GM19452 (cell line): ENCODE data around the gene ADAM8.
"Not testable (repeated sequence)": the region's sequence is repeated elsewhere in the genome, so short reads cannot be mapped to it uniquely, and the experiment has no call there.

ENCODE experiments used
- ATAC-seq: cut with Tn5 transposase; IDR thresholded peaks from one replicate; pipeline ENCODE4 v1.9.1; 2021; ENCODE audit not compliant: unreplicated experiment

Gene ADAM8

DNA sequence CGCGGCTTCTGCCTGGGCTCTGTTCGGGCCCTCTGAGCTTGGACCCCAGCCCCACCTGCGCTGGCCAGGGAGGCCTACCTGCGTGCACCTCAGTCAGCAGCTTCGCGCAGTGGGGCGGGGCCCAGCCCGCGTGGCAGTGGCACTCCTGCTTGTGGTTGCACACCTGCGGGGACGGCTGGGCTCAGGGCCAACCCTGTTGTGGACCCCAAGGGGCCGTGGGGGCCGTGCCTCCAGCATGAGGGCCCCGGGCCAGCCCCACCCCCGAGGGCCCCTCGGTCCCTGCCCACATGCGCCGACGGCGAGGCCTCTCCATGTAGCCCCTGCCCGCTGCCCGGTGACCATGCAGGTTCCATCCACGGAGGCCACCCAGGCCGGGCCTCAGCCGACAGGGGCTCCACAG is 7.3 kb downstream of the ADAM8 start:
- ATAC-seq = no peak

DNA sequence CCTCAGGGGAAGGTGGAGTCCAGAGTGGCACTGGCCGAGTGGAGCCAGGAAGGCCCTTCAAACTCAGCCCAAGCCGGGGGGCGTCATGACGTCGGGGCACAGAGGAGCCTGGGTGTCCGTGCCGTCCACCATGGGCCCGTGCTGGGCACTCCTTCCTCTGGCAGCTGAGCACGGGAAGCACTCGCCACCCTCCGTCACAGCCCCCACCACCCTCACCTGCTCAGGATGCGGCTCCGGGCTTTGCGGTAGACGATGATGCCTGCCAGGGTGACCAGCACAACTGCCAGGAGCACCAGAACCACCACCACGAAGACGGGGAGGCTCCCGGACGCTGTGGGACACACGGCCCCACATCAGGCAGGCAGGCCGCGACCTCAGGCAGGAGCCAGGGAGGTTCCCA is 8.1 kb downstream of the ADAM8 start:
- ATAC-seq = no peak

DNA sequence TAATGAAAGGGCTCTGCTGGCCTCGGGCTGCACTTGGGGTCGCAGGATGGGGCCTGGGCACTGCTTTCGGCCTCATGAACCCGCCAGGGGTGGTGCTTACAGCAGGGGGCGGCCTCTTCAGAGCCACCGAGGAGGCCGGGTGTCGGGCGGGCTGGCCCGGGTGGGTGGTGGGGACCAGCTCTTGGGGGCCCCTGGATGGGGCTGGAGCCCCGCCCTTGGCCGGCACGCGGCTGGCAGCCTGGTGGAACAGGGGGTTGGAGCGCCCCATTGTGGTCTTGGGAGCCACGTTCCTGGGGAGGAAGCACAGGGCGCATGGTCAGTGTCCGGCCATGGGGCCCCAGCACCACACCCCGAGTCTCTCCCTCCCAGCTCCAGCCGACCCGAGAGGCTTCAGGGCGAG is 8.8 kb downstream of the ADAM8 start:
- no peak for ATAC-seq

DNA sequence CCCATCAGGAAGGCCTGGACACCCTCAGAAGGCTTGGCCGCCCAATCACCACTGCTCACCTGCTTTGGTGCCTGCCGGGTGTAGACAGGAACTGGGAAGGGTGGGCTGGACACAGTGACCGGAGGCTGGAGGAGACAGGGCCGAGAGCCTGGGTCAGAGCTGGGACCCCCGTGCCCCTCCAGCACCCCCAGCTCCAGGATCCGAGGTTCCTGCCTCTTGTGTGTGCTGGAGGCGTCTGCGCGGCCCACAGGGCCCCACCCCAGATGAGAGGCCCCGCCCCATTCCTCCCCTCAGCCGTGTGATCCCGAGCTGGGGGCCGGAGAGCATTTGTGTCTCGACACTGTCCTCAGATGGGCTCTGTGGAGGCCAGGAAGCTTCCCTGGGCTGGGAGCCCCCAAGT is 9.4 kb downstream of the ADAM8 start:
- ATAC-seq = no peak

DNA sequence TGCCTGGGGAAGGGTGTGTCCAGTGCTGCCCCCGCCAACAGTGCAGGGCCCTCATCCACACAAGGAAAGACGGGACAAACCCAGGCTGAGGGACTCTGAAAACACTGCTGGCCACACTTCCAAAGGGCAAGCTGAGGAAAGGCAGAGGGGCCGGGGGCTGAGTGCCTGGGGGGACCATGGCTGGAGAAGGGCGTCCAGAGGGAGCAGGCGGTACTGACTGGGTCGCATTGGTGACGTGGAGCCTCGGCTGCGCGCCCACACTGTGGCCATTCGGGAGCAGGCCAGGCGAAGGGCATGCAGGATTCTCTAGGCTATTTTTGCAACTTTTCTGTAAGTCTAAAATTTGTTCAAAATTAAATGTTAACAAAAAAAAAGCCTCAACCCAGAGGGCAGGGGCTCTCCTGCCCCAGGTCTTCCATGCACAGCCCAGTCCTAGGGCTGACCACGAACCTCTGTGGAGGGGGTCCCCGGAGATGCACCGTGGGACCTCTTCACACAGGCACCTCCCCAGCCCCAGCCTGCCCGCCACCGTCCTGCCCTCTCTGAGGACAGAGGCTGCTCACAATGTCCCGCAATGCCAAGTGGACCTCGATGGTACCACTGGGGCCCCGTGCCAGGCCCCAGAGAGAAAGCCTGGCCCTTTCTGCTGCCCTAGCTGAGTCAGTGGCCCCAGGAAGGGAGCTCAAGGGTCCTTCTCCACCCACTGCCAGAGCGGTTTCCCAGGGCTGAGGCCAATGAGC is 10.4 kb downstream of the ADAM8 start:
- no peak for ATAC-seq

DNA sequence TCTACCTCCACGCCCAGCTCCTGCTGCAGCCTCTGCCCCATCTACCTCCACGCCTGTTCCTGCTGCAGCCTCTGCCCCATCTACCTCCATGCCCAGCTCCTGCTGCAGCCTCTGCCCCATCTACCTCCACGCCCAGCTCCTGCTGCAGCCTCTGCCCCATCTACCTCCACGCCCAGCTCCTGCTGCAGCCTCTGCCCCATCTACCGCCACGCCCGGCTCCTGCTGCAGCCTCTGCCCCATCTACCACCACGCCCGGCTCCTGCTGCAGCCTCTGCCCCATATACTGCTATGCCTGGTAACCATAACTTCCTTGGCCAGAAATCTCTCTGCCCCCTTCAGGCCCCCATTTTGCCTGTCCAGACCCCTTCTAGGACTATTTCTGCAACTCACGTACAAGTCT is 11.6 kb downstream of the ADAM8 start:
- ATAC-seq = not testable (repeated sequence)

DNA sequence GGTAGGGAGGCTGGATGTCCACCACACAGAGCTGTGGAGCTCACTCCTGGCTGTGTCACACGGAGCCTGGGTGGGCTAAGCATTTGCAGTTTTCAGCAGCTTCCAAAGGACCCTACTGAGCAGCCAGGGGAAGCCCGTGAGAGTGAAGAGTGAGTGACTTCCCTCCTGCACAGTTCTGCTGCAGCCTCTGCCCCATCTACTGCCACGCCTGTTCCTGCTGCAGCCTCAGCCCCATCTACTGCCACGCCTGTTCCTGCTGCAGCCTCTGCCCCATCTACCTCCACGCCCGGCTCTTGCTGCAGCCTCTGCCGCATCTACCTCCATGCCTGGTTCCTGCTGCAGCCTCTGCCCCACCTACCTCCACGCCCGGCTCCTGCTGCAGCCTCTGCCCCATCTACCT is 12.2 kb downstream of the ADAM8 start:
- no peak for ATAC-seq

DNA sequence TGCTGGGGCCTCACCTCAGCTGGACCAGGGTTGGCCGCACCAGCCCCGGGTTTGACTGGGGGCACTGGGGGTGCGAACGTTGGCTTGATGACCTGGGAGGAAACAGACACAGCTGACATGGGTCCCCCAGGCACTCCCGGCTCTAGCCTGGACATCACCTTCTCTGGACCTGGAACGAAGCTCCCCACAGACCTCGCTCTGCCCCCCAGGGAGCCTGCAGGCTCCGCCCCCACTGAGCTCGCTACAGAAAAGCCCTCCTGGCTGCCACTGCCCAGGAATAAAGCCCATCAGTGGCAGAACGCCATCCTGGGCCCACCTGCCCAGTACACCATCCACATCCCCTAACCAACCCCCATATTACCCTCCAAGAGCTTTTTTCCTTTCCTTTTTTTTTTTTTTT is 13.0 kb downstream of the ADAM8 start:
- no peak for ATAC-seq

DNA sequence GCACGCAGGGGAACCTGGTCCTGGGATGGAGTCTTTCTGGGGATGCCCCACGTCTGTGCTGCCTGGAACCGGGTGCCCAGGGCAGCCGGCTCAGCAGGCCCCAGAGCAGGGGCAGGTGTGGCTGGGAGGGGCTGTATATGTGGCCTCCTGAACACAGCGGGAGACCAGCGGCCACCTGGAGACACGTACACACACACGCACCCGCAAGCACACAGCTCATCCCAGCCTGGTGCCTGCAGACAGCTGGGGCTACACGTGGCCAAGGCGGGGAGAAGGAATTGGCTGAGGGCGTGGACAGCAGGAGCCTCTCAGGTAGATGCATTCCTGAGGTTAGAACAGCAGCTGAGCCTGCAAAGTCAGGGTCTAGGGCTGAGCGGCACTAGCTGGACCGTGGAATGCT is 14.0 kb downstream of the ADAM8 start:
- no peak for ATAC-seq

DNA sequence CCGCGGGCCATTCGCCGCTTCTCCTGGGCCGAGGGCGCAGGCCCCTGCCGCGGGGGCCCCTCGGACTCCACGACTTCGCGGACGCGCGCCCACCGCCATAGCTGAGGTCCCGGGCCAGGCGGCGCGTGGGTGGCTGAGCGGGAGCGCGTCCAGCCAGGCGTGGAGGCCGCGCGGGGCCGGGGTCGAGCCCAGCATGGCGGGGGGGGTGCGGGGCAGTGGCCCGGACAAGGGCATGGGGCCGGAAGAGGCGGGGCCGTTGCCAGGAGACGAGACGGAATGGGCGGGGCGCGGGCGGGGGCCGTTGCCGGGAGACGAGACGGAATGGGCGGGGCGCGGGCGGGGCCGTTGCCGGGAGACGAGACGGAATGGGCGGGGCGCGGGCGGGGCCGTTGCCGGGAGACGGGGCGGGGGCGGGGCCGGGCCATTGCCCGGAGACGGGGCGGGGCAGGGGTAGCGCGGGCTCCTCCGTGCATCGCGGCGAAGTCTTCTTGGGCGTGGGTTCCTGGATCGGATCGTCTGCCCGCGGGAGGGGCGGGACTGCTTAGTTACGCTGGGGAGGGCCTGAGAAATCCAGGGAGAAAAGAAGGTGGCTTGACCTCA is 14.8 kb downstream of the ADAM8 start:
- peak; percentile 30 for ATAC-seq

DNA sequence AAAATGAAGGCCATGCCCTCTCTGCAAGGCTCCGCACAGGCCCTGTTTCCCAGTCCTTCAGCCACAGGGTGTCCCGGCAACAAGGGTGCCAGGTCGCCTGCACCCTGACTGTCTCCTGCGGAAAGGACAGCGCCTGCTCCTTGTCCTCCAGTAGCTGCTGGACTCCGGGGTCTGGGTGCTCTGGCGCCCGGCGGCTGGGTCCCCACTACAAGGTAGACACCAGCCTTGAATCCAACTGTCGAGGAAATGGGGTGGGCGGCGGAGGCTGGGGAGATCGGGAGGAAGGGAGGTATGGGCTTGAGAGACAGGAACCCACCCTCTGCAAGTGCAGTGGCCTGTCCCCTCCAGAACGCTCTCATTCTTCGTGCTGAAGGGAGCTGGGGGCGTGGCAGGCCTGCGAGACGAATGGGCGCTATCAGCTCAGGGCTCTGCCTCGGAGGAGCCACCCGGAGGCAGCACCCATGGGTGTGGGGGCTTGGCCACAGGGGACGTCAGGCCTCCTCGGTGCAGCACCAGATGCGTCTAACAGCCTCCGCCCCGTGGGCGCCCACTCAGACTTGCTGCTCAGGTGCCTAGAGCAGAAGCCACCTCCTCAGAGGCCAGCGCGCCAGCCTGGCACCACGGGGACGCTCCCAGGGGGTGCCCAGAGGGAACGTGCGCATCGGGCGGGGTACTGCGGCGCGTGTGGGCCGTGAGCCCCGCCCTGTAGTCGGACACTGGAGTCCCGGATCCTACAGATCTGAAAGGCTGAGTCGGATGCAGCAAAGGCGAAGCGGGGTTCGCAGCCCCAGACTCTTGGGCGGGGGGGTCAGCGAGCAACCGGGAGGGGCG is 15.6 kb downstream of the ADAM8 start:
- peak; percentile 42 for ATAC-seq

DNA sequence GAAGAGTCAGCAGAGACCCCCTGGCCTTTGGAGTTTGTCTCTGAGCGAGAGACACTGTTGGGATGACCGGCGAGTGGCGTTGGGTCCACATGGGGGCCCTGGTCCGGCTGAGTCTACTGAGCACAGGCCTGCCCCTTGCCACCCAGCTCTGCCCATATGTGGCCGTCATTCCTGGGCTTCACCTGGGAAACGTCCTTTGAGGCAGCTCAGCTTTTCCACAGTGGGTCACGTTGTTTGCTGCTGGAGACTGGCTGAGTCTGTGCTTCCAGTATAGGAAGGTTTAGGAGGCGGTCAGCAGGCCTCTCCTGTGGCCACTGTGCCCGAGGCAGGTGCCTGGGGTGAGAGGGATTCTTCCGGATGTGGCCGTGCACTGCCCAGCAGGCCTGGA is 17.1 kb downstream of the ADAM8 start:
- no peak for ATAC-seq

DNA sequence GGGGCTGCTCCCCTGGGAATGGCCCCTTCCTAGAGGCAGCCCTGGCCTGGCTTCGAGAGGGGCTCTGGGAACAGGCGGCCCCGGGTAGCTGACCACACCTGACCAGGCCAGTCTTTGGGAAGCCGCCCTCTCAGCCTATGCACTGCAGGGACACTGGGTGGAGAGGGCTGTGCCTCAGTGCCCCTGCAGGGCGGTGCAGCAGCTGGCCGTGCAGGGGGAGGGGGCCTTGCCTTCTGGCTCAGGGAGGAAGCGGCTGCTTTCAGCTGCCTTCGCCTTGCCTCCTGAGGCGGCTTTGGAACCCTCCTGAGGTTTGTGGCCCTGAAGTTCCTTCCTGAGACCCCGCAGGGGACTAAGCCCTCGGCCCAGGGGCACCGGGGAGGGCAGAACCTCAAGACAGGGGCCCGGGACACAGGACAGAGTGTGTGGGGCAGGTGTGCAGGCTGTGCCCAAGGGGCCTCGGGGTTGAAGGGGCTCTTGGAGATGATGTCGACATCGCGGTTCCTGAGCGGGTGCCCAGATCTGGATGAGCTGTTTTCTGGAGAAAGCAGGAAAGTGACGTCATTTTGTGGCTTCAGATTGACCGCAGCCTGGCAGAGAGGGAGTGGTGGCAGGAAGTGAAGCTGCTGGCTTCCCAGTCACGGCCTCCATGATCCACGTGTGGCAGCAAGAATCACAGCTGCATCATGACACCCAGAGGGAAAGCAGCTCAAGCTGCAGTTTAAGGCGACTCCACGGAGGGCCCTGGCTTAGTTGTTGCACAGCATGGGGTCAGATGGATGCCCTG is 17.7 kb downstream of the ADAM8 start:
- no peak for ATAC-seq

DNA sequence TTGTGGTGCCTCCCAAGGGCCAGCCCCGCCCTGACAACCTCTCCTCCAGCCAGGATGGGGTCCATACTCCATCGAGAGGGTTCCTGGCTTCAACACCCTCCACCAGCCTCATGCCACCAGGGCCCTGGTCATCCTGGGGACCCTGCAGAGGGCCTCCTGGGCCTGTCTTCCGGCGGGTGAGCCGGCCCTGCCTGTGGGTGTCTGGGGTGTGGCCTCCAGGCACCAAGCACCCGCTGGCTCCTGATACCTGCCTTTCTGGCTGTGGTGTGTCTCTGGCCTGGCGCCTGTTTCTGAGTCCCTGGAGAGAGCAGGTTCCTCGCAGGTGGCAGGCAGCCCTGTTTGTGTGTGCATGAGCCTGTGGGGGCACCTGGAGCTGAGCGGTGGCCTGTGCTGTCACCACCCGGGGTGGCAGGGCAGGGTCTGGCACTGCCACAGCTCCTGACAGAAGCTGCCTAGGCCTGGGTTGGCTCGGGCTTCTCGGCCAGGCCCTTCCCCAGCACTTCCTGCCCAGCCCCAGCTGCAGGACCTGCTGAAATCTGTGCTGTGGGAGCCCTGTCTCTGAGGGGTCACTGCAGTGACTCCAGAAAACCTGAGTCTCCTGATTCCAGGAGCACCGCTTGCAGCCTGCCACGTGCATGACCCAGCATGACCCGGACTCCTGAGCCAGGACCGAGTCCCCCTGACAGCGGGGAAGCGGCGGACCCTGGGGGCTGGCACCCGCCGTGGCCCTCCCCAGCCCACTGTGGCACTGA is 18.4 kb downstream of the ADAM8 start:
- no peak for ATAC-seq

DNA sequence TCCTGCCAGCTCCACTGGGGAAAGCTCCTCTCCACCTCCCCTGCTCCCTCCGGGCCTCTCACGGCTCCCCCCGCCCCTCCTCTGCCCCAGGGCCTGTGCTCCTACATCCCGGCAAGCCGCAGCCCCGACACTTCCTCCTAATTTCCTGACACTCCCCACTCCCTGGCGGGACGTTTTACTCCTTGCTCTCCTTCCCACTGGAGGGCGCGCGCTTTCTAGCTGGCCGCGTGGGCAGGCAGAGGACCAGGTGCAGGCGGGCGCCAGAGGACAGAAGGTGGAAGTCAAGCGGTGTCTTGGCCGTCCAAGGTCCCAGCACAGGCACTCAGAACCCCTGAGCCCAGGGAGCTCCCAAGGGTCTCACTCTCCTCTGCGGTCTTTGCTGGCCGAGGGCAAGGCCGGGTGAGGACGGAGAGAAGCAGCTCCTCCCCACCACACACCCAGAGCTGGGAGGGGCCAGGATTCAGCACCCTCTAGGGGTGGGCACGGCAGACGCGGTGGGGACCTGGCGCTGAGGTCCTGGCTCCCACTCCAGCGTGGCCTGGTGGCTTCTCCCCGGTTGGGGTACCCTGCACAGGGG is 19.1 kb downstream of the ADAM8 start:
- no peak for ATAC-seq

DNA sequence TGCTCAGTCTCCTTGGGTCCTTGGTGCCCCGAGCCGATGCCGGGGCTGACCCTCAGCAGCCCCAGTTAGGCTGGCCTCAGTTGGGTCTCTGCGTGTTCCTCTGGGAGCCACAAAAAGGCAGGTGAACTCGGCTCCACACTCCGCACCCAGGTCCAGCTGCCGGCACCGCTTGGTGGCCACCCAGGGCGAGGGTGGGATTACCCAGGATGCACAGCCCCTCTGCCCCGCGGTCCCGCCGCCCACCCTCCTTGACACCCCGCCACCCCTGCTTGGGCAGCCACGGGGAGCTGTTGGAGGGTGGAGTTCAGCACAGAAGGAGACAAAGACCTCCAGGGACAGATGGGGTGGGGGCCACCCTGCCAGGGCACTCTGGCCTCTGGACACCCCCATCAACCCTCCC is 21.3 kb downstream of the ADAM8 start:
- ATAC-seq = no peak

DNA sequence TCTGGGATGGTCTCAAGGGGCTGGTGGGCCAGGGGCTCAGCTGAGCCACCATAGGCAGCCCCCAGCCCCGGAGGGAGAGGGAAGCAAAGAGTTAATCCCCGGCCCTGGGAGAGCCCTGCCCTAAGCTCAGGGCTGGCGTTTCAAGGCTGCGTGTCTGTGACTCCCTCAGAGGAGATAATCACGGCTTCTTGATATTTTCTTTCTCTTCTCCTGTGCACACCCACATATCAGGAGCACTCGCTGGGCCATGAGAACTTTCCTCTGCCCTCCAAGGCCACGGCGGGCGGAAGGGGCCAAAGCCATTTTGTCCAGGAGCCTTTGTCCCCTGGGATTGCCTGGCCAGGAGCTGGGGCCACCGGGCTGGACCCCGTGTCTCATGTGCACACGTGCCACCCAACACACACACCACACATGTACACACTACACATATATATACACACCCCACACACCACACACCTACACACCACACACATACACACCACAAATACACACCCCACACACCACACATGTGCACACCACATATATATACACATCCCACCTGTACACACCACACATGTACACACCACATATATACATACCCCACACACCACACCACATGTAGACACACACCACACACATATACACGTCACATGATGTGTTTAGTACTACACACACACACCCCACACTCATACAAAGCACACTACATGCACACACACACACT is 22.1 kb downstream of the ADAM8 start:
- no peak for ATAC-seq

DNA sequence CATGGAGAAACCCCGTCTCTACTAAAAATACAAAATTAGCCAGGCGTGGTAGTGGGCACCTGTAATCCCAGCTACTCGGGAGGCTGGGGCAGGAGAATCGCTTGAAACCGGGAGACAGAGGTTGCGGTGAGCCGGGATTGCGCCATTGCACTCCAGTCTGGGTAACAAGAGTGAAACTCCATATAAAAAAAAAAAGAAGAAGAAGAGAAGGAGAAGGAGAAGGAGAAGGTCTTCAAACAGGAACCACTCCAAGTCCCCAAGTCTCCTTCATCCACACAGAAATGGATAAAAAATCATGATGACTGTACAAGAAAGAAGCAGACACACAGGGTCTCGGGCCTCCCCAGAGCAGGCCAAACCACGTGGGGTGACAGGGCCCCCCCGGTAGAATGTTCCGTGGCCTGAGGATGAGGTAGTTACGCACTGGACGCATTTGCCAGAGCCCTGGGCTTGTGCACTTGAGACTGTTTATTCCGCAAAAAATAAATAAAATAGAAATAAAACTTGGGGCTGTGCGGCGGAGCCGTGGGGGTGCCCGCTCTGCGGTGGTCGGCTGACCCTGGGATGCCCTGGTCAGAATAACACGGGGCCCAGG is 23.2 kb downstream of the ADAM8 start:
- ATAC-seq = no peak

DNA sequence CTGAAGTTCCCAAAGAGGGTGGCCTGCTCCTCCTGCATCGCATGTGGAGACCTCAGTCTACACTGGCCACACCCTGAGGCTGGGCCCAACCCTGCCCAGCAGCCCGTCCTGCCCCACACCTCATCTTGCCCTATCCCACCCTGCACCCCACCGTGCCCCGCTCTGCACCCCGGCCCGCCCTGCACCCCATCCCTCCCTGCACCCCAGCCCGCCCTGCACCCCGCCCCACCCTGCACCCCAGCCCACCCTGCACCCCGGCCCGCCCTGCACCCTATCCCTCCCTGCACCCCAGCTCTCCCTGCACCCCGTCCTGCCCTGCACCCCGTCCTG is 24.5 kb downstream of the ADAM8 start:
- ATAC-seq = no peak
